PC-3 (cell line): ENCODE measurements around the gene SYNGR4.

Experiments
- CTCF ChIP-seq: fragments of 300-600 bp; sonication (generic); conservative IDR thresholded peaks from 2 replicates; pipeline ENCODE4 v1.5.1; 2017; ENCODE audit warnings: antibody characterized with exemption, low read depth, mild to moderate bottlenecking, low read length
- EZH2 ChIP-seq: fragments of 300-600 bp; sonication (generic); IDR thresholded peaks from one replicate; pipeline ENCODE4 v1.6.1; 2017; ENCODE audit warnings: antibody characterized with exemption, mild to moderate bottlenecking, low read length; ENCODE audit not compliant: unreplicated experiment
- EZH2phosphoT487 ChIP-seq: fragments of 300-600 bp; sonication (generic); IDR thresholded peaks from 2 replicates; pipeline ENCODE4 v1.6.1; 2018; ENCODE audit warnings: mild to moderate bottlenecking, antibody characterized with exemption, low read length, borderline replicate concordance

DNA sequence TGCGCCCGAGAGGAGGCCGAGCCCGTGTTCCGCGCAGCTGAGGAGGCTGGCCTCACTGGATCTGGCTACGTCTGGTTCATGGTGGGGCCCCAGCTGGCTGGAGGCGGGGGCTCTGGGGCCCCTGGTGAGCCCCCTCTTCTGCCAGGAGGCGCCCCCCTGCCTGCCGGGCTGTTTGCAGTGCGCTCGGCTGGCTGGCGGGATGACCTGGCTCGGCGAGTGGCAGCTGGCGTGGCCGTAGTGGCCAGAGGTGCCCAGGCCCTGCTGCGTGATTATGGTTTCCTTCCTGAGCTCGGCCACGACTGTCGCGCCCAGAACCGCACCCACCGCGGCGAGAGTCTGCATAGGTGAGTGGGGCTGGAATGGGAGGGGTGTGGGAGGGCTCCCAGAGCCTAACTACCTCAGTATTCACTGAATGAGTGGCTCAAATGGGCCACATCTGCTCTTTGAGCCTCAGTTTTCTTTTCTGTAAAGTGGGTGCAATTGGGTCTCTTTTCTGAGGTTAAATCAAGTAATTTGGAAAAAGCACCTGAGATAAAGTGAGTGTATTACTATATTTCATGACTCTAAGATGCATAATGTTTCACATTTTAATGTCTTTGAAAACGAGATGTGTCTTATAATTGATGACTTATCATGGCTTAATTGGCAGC lies 41.0 kb downstream of the SYNGR4 start:
- TF ChIP-seq CTCF (no peak), EZH2phosphoT487 (no peak), EZH2 (no peak)
